Colonic mucosa (tissue), 4 donors: ENCODE data around the gene NOL9. TPM values are rescaled to one million over a fixed set of nuclear protein-coding genes. Genes with fewer than 3 reads are reported as not detected.
"Not testable (repeated sequence)": the region's sequence is repeated elsewhere in the genome, so short reads cannot be mapped to it uniquely, and the experiment has no call there.

Experiments used
- DNase-seq: peaks from one replicate; pipeline ENCODE4 v3.0.0-alpha.2; 2020
- H3K27ac ChIP-seq: fragments of 200-600 bp; one replicate; pipeline ENCODE4 v1.8.0; 2021
- H3K27me3 ChIP-seq: fragments of 200-600 bp; one replicate; pipeline ENCODE4 v1.8.0; 2021
- H3K36me3 ChIP-seq: fragments of 200-600 bp; one replicate; pipeline ENCODE4 v1.8.0; 2021
- H3K4me1 ChIP-seq: fragments of 200-600 bp; one replicate; pipeline ENCODE4 v1.8.0; 2021; ENCODE audit warnings: mild to moderate bottlenecking
- H3K4me3 ChIP-seq: fragments of 200-600 bp; one replicate; pipeline ENCODE4 v1.8.0; 2021
- H3K9ac ChIP-seq, 2 donors: one replicate each; pipeline ENCODE4 v1.7.0; 2013; ENCODE audit warnings: control low read depth in 2 of 2, low read depth in 2 of 2, low read length in 2 of 2
- H3K9me3 ChIP-seq: fragments of 200-600 bp; one replicate; pipeline ENCODE4 v1.8.0; 2021
- intact Hi-C: fragments of 100-400 bp; cut with DNase I; formaldehyde crosslinking; loops from one replicate; pipeline ENCODE4 v1.14.1; 2022
- total RNA-seq, 2 donors: library from RNA; stranded (reverse); fragmentation: NEBNext Ultra II Directional in 1 of 2; extraction: Animal tissue kit (Norgen Biotek cat#: 25700) in 1 of 2; gene quantifications; one replicate each; pipeline ENCODE4 v1.2.1, GENCODE V29; 2021
- TF ChIP-seq, protein P1 (sequence below): fragments of 200-600 bp; IDR thresholded peaks from one replicate; pipeline ENCODE4 v1.8.0; 2022; ENCODE audit warnings: antibody characterized with exemption, mild to moderate bottlenecking
- donor health status: healthy.
- donor health status: DM: no; HTN: no; CAD: no.
- donor health status: DM: no; HTN: no; CAD: no.

The NOL9 gene
- total RNA-seq, 2 donors from 2014 or later = 14.5 to 27.3 TPM

DNA sequence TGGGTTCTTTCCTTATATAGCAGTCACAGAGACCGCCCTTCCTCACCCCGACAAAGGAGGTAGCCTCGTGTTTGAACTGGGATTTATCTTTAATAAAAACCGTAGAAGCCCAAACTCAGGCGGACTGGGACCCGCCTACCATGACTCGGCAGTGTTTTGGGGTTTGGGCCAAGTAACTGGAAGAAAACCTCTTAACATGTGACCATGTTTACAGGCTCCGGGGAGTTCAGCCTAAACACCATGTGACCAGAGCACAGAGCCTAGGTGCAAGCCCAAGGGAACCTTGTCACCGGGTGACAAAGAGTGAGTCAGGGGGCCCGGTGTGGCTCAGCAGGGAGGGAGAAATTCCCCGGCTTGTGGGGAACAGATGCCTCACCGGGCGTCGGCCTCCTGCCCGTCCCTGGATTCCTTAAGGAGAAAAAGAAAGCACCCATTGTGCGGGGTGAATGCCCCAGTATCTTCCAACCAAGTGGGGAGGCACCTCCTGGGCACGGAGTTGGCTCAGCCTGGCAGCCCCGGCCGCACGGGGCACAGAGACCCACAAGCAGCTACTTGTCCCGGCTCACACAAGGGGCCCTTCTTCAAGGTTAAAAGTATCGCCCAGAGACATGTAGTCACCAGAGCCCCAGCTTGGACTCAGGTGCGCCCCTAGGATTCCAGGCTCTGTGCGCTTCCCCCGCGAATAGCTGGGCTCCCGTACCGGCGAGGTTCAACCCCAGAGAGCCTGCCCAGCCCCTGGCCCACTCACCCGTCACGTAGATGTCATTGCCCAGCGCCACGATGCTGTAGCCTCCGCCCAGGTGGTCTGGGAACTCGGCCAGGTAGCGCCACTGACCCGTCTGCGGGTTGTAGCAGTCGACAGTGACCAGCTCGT, 47.0 kb upstream of the NOL9 start:
- intact Hi-C loops = no loop called here
- no peaks in the 10 kb centered on the region for H3K36me3 ChIP-seq
- H3K4me1 ChIP-seq = peaks cover 5% of the 10 kb centered on the region
- peak overlapping the region; percentile 68 to 95 for H3K9ac ChIP-seq
- TF ChIP-seq, protein P1, sequence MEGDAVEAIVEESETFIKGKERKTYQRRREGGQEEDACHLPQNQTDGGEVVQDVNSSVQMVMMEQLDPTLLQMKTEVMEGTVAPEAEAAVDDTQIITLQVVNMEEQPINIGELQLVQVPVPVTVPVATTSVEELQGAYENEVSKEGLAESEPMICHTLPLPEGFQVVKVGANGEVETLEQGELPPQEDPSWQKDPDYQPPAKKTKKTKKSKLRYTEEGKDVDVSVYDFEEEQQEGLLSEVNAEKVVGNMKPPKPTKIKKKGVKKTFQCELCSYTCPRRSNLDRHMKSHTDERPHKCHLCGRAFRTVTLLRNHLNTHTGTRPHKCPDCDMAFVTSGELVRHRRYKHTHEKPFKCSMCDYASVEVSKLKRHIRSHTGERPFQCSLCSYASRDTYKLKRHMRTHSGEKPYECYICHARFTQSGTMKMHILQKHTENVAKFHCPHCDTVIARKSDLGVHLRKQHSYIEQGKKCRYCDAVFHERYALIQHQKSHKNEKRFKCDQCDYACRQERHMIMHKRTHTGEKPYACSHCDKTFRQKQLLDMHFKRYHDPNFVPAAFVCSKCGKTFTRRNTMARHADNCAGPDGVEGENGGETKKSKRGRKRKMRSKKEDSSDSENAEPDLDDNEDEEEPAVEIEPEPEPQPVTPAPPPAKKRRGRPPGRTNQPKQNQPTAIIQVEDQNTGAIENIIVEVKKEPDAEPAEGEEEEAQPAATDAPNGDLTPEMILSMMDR = no peak
- no peaks in the 10 kb centered on the region for H3K27me3 ChIP-seq
- H3K9me3 ChIP-seq = no peaks in the 10 kb centered on the region
- peak; percentile 86 for DNase-seq
- H3K27ac ChIP-seq = peak overlapping the region; percentile 94
- H3K4me3 ChIP-seq = peak overlapping the region; percentile 94

DNA sequence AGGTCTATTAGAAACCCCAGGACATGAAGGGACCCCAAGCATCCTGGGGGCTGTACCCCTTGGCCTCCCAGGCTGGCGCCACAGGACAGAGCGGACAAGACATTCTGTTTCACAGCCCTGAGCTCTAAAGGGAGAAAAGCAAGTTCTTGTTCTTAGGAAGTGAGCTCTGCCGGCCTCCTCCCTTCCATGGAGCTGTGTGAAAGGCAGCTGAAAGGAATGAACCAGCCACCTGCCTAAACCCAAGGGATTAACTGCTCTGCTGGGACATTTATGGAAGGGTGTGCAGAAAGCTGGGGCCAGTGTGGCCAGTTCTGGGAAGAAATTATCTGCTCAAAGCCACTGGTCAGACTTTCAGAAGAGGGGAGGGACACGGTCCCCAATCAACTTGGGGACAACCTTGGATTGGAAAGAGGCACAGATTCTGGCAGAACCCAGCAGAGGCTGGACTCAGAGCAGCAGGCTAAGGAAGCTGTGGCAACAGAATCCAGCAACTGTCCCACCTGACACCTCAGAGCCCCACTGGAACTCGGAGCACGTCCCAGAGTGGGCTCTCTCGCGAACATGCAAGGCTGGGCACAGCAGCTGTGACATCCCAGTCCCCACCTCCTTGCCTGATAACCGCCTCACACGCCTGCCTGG, 46.2 kb upstream of the NOL9 start:
- intact Hi-C loops = no loop called here
- H3K4me1 ChIP-seq = peaks cover 5% of the 10 kb centered on the region
- peak overlapping the region; percentile 68 to 95 for H3K9ac ChIP-seq
- H3K27me3 ChIP-seq = no peaks in the 10 kb centered on the region
- no peaks in the 10 kb centered on the region for H3K36me3 ChIP-seq
- peak overlapping the region; percentile 94 for H3K27ac ChIP-seq
- no peak for DNase-seq
- H3K9me3 ChIP-seq = no peaks in the 10 kb centered on the region
- peak overlapping the region; percentile 94 for H3K4me3 ChIP-seq
- TF ChIP-seq, protein P1 = no peak

DNA sequence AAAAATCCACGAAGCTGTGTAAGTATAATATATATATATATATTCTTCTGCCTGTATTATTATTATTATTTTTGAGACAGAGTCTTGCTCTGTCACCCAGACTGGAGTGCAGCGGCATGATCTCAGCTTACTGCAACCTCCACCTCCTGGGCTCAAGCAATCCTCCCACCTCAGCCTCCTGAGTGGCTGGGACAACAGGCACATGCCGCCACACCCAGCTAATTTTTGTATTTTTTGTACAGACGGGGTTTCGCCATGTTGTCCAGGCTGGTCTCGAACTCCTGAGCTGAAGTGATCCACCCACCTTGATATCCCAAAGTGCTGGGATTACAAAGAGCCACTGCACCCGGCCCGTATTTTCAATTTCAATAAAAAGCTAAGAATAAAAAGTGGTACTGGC, 45.7 kb upstream of the NOL9 start:
- peak overlapping the region in 1 of 2 donors; percentile 95 for H3K9ac ChIP-seq
- peak overlapping the region; percentile 94 for H3K27ac ChIP-seq
- H3K4me1 ChIP-seq, intact Hi-C loops, H3K36me3 ChIP-seq, DNase-seq, H3K9me3 ChIP-seq, H3K27me3 ChIP-seq: not testable (repeated sequence)
- H3K4me3 ChIP-seq = peak overlapping the region; percentile 94

DNA sequence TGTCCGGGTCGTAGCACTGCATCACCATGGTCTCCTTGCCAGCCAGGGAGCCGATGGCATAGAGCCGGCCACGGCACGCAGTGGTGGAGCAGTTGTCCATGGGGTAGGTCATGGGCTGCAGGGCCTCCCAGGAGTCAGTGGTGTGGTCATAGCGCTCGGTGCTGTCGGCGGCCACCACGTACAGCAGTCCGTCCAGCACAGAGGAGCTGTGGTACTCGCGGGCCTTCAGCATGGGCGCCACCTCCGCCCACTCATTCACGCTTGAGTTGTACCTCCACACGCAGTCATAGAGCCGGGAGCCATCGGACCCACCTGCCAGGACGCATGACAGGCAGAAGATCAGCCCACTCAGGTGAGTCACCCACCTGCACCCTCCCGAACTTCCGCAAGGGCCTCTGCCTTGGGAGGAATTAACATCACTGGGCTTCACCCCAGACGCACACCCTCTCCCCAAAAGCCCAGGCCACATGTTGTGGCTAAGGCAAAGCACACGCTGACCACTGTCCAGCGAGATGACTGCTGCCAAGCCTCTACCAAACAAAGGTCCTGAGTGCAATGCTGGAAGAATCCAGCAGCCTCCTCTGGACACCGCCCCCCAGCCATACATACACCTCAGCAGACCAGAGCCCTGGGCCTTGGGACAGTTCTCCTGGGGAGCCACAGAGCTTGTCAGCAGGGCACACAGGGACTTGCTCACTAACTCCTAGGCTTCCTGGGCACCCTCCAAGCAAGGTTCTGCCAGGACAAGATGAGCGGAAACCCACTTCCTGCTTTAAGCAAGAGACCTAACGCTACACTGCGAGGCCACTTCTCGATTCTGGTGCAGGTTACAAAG, 45.0 kb upstream of the NOL9 start:
- peaks cover 10% of the 10 kb centered on the region for H3K4me1 ChIP-seq
- H3K9ac ChIP-seq = peak overlapping the region; percentile 1 to 55
- TF ChIP-seq, protein P1 = no peak
- DNase-seq = no peak
- intact Hi-C loops = no loop called here
- H3K27me3 ChIP-seq = no peaks in the 10 kb centered on the region
- no peaks in the 10 kb centered on the region for H3K36me3 ChIP-seq
- no peaks in the 10 kb centered on the region for H3K9me3 ChIP-seq
- H3K4me3 ChIP-seq = peak overlapping the region; percentile 94
- H3K27ac ChIP-seq = no peak overlapping the region

DNA sequence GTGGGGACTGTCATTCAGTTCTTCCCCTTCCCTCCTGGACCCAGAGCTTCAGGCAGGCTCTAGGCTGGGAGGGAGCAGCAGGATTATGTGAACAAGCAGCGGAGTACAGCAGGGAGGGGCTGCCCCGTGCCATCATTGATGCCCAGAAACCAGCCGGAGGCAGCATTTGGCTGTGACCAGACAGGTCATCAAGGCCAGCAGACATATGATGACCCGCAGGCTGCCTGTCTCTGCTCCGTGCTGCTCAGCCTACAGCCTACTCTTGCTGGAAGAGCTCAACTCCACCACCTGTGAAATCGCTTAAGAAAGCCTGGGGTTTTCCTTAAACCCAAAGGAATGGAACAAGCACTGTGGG, 43.4 kb upstream of the NOL9 start:
- no peaks in the 10 kb centered on the region for H3K9me3 ChIP-seq
- intact Hi-C loops = no loop called here
- no peak overlapping the region for H3K27ac ChIP-seq
- TF ChIP-seq, protein P1 = no peak
- no peaks in the 10 kb centered on the region for H3K27me3 ChIP-seq
- peaks cover 10% of the 10 kb centered on the region for H3K4me1 ChIP-seq
- no peaks in the 10 kb centered on the region for H3K36me3 ChIP-seq
- DNase-seq = no peak
- H3K4me3 ChIP-seq = no peak overlapping the region
- no peak overlapping the region for H3K9ac ChIP-seq
